K562 (cell line): ENCODE data around the gene CD248. TPM values are rescaled to one million over a fixed set of nuclear protein-coding genes. Genes with fewer than 3 reads are reported as not detected.

Source experiments
- E2F8 ChIP-seq: fragments of 450-650 bp; IDR thresholded peaks from 2 replicates; pipeline ENCODE4 v1.7.1; 2018; ENCODE audit warnings: mild to moderate bottlenecking, low read depth; ENCODE audit not compliant: partially characterized antibody
- EHMT2 ChIP-seq: fragments of 450-650 bp; IDR thresholded peaks from 2 replicates; pipeline ENCODE4 v1.6.1; 2018; ENCODE audit warnings: antibody characterized with exemption
- ETV5 ChIP-seq: sonication (generic); formaldehyde crosslinking; IDR thresholded peaks from 2 replicates; pipeline ENCODE4 v1.4.0; 2020; ENCODE audit warnings: low read depth, mild to moderate bottlenecking, missing genetic modification reagents
- FIP1L1 ChIP-seq: fragments of 200-400 bp; formaldehyde crosslinking; IDR thresholded peaks from 2 replicates; pipeline ENCODE4 v1.6.1; 2018; ENCODE audit warnings: mild to moderate bottlenecking, low read depth, low read length; ENCODE audit not compliant: poor library complexity, severe bottlenecking
- KLF13 ChIP-seq: fragments of 450-650 bp; IDR thresholded peaks from 2 replicates; pipeline ENCODE4 v1.6.1; 2016; ENCODE audit warnings: missing genetic modification characterization, low read depth, mild to moderate bottlenecking, missing compliant biosample characterization, moderate library complexity, borderline replicate concordance
- MEF2A ChIP-seq: IDR thresholded peaks from 2 replicates; pipeline ENCODE4 v1.6.1; 2011; ENCODE audit warnings: low read depth, mild to moderate bottlenecking, low read length, moderate library complexity; ENCODE audit not compliant: control insufficient read depth
- RNF2 ChIP-seq: sonication (generic); IDR thresholded peaks from 2 replicates; pipeline ENCODE4 v1.6.1; 2016
- SFPQ ChIP-seq: fragments of 200-400 bp; formaldehyde crosslinking; IDR thresholded peaks from 2 replicates; pipeline ENCODE4 v1.6.1; 2017; ENCODE audit warnings: mild to moderate bottlenecking, low read depth, low read length, moderate library complexity
- TGIF2 ChIP-seq: sonication (generic); formaldehyde crosslinking; IDR thresholded peaks from 2 replicates; pipeline ENCODE4 v1.8.1; 2022; ENCODE audit warnings: mild to moderate bottlenecking, missing genetic modification reagents, moderate library complexity
- ZBED1 ChIP-seq: IDR thresholded peaks from 2 replicates; pipeline ENCODE4 v1.6.1; 2014
- ZBTB11 ChIP-seq, 3 experiments: fragments of 200-800 bp in 1 of 3; fragments of 250-450 bp in 1 of 3; fragments of 450-650 bp in 1 of 3; sonication (Bioruptor Pico) in 1 of 3; sonication (Bioruptor generic) in 1 of 3; formaldehyde crosslinking in 1 of 3; IDR thresholded peaks; 2 replicates each; pipeline versions ENCODE4 v1.6.1 to v1.8.0; 2016 to 2022; ENCODE audit warnings: mild to moderate bottlenecking in 2 of 3, missing genetic modification characterization in 2 of 3, missing compliant biosample characterization in 1 of 3, moderate library complexity in 1 of 3
- ZNF274 ChIP-seq: IDR thresholded peaks from 2 replicates; pipeline ENCODE4 v1.6.1; 2011; ENCODE audit warnings: low read depth, mild to moderate bottlenecking, low read length, moderate library complexity, borderline replicate concordance
- ZNF655 ChIP-seq: fragments of 250-450 bp; sonication (Bioruptor Pico); IDR thresholded peaks from 2 replicates; pipeline ENCODE4 v1.5.0; 2021
- ZNF764 ChIP-seq: fragments of 250-450 bp; sonication (Bioruptor Pico); IDR thresholded peaks from 2 replicates; pipeline ENCODE4 v1.4.0; 2020; ENCODE audit warnings: low read depth, mild to moderate bottlenecking, moderate library complexity
- polyA plus RNA-seq, 8 experiments: library from polyadenylated mRNA; depleted of rRNA in 4 of 8; stranded (reverse) in 5 of 8; unstranded in 3 of 8; fragments of >200 nt; fragmentation: Nextera tagmentation in 2 of 8; fragmentation: Illumina TruSeq in 1 of 8; extraction: Ambion mirVana in 2 of 8; extraction: Trizol in 1 of 8; gene quantifications; 2 replicates each; pipeline versions ENCODE4 v1.2.1 to v1.2.3, GENCODE V29; 2011 to 2014; ENCODE audit warnings: inconsistent platforms in 1 of 8, missing spikeins in 1 of 8
- total RNA-seq, 7 experiments: library from RNA; depleted of rRNA in 6 of 7; stranded (reverse); fragments of >200 nt in 6 of 7; fragmentation: Illumina TruSeq in 2 of 7; extraction: Trizol in 2 of 7; gene quantifications; 2 replicates each; pipeline versions ENCODE4 v1.2.1 to v1.2.3, GENCODE V29; 2011 to 2021; ENCODE audit warnings: low replicate concordance in 1 of 7
- TF ChIP-seq, protein P1 (sequence below): fragments of 250-450 bp; sonication (Bioruptor Pico); IDR thresholded peaks from 2 replicates; pipeline ENCODE4 v1.8.0; 2021; ENCODE audit warnings: borderline replicate concordance, mild to moderate bottlenecking, moderate library complexity; ENCODE audit not compliant: poor library complexity, severe bottlenecking

CD248 gene
- total and polyA plus RNA-seq, 9 of the 15 experiments (the other 6 are each of a cell fraction or from before 2014, with no cell fraction given): 0.09 TPM; not detected in 8

DNA sequence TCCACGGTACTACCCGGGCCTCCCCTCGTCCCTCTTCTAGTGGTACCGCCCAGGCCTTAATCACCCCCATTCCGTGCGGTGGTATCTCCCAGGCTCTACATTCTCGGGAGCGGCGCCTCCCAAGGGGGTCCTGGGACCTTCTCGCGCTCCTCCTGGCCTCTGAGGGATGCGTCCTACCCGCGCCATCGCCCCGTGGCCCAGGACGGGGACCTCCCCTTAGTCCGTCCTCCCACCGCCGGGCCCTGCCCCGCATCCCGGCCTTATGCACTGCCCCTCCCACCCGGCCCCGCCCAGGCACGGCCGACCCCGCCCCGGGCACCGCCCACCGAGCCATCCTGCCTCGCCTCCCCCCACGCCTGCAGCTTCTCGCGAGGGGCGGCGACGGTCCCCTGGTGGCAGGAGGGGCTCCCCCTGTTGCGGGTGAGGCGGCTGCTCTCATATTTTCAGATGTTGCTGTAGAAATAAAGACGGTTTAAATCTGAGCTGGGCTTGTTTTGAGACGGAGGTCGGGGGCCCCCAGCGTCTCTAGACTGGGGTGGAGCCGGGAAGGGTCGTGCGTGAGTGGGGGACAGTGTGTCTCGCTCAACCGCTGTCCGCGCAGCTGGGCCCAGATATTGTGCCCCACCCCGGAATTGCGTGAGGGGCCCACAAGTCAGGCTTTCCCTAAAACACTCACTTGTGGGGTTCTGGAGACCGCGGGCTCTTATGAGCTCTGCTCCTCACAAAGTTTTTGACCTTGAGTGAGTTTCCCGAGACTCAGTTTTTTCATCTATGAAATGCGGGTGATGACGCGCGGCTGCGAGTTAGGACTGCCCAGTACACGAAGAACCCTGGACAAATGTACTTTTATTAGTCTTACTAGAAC lies 49.2 kb downstream of the CD248 start (continued):
- TF ChIP-seq ZBED1: 0 out of 2 replicates have a peak, but pooled peaks have one; percentile 30
- TF ChIP-seq RNF2: peak; percentile 3; the same call in 1 of the 2 replicates
- no peak for TF ChIP-seq ZNF764 (CRISPR knock-in tag)
- TF ChIP-seq ZNF655 (CRISPR knock-in tag): no peak
- TF ChIP-seq ZBTB11 (CRISPR knock-in tag; IDR thresholded peaks at IDR 0.05): 0 out of 6 replicates have a peak, but pooled peaks of 1 of the 3 experiments have one; percentile 28
- no peak for TF ChIP-seq EHMT2
- no peak for TF ChIP-seq ETV5 (CRISPR knock-in tag)
- TF ChIP-seq SFPQ: no peak
- TF ChIP-seq E2F8: no peak
- no peak for TF ChIP-seq ZNF274
- TF ChIP-seq, protein P1, sequence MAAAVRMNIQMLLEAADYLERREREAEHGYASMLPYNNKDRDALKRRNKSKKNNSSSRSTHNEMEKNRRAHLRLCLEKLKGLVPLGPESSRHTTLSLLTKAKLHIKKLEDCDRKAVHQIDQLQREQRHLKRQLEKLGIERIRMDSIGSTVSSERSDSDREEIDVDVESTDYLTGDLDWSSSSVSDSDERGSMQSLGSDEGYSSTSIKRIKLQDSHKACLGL (CRISPR knock-in tag): no peak
- TF ChIP-seq MEF2A: no peak
- TF ChIP-seq FIP1L1: no peak
- TF ChIP-seq TGIF2 (CRISPR knock-in tag): no peak
- no peak for TF ChIP-seq KLF13 (tag)
